Hematopoietic multipotent progenitor cell (in vitro differentiated cells): ENCODE data around the gene VBP1. TPM values are rescaled to one million over a fixed set of nuclear protein-coding genes. Genes with fewer than 3 reads are reported as not detected.
"Not testable (repeated sequence)": the region's sequence is repeated elsewhere in the genome, so short reads cannot be mapped to it uniquely, and the experiment has no call there.

Source experiments
- DNase-seq, 3 donors: peaks; one replicate each; pipeline ENCODE4 v3.0.0-alpha.2; 2011 to 2015; ENCODE audit warnings: low read depth in 2 of 3, low spot score in 2 of 3
- total RNA-seq: library from RNA; depleted of rRNA; stranded (reverse); fragments of >200 nt; gene quantifications from one replicate; pipeline ENCODE4 v1.2.3, GENCODE V29; 2012

VBP1 gene
- total RNA-seq = 8.6 TPM

GRCh38 chrX:155216179-155216939, at the start of gene VBP1:
Gene VBP1 (plus strand): TSS chrX:155216460. CDS start chrX:155216483, 23 bp downstream.
- peak; percentile 54 to 92 (median 91) for DNase-seq

DNA sequence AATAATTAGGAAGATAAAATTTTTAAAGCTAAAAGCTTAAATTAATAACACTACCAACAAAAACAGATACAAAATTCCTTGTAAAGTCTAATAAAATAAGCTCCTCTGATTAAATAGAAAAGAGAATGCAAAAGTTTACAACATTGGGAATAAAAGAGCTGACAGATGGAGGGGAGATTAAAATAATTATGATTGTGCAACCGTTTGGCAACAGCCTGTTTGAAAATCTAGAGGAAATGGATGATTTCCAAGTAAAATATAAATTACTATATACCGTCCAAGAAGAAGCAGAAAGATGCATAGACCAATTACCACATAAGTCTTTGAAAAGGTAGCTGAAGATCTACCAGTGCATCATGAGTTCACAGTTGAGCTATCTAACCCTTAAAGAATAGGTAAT, 46.4 kb upstream of the VBP1 start:
- DNase-seq = no peak

DNA sequence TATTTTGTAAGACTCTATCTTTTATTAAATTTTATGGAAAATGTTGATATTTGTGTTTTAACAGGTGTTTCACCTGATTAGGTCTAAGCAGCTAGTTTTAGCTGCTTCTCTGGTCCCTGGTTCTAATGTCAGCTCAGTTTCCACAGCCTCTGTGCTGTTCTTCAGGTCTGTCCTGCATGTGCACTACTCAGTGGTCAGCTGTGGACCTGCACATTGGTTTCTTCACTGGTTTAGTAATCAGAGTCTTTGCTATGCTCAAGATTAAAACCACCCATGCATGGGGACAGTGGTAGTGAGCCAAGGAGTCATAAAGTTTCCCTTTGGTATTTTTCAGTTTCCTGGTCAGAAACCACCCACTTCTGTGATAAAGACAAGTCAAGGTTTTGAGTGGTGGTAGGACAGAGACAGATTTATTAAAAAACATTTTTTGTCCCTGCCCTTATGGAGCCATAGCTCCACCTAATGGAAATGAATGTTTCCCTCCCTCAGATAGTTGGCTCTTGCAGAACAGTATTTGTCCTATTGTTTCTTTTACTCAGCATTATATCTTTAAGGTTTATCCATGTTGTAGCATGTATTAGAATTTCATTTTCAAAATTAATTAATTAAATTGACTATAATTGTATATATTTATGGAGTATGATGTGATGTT, 36.8 kb upstream of the VBP1 start:
- DNase-seq = no peak

DNA sequence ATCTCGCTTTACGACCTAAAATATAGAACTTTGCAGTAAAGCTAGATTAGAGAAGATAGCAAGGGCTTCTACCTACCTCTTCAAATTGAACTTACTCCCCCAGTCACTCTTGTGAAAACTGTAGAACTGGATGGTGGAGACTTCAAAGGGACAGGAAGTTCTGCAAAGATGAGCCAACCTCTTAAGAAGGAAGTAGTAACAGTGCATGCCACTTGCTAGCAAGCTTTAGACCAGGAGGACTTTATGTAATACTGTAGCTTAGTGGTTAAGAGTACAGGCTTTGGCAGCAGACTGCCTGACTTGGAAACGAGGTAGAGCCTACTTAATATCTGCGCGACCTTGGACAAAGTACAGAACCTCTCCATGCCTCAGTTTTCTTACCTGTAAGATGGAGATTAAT, 27.5 kb upstream of the VBP1 start:
- DNase-seq = peak in 1 of 3 donors; percentile 7

DNA sequence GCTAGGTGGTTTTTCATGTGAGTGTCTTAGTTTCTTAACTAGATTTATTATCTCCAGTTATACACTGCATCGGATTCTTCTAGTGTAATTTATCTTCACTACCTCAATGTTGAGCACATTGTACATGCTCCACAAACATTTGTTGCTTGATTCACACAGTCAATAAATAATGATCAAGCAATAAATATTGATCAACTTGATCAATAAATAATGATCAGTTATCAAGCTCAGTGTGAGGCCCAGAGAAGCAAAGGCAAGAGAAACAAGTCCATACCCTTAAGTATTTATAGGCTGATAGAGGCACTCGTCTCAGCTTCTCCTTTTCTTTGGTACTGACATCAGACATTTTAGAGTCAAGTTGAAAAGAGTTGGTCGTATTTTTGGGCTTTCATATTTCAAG, 5.1 kb upstream of the VBP1 start:
- no peak for DNase-seq

- no peak for DNase-seq
Measured at GRCh38 chrX:155213731-155214130, 2.5 kb upstream of the VBP1 start.

- no peak for DNase-seq
Measured at GRCh38 chrX:155215443-155216178, 649 bp upstream of the VBP1 start.

DNA sequence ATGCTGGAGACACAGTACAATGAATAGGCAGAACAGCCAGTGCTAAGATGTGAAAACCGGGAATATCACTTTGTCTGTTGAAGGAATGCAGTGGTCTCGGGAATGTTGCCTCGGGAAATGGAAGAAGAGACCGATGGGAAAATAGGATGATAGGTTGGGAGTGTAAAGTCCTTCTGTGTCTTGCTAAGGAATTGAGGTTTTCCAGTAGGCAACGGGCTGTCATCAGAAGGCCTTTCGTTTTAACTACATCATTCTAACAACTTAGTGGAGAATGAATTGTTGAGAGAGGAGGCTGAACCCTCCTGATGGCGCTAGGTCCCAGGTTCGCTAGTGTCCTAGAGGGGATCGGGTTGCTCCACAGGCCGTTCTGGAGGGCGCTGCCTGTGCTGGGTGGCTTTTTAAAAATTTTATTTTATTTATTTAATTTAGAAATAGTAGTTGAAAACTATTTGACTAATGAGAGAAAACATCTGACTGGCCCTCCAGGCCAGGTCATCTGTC, 730 bp downstream of the VBP1 start:
- DNase-seq = no peak

- DNase-seq = no peak
Measured at GRCh38 chrX:155218777-155219176, 2.5 kb downstream of the VBP1 start.

DNA sequence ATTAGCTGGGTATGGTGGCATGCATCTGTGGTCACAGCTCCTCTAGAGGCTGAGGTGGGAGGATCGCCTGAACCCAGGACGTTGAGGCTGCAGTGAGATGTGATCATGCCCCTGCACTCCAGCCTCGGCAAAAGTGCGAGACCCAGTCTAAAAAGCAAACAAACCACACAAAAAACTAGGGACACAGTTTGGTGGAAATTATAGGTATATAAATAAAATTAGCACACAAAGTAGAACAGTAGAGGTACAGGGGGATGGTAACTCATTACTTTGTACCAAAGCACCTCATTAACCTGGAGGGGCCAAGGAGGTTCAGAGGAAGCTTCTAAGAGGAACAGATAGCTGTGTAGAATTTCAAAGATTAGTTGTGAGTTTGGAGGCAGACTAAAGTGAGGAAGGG, 5.1 kb downstream of the VBP1 start:
- DNase-seq = no peak

- DNase-seq = not testable (repeated sequence)
Measured at GRCh38 chrX:155223746-155224145, 7.5 kb downstream of the VBP1 start.

- DNase-seq = no peak
Measured at GRCh38 chrX:155225774-155226173, 9.5 kb downstream of the VBP1 start.

DNA sequence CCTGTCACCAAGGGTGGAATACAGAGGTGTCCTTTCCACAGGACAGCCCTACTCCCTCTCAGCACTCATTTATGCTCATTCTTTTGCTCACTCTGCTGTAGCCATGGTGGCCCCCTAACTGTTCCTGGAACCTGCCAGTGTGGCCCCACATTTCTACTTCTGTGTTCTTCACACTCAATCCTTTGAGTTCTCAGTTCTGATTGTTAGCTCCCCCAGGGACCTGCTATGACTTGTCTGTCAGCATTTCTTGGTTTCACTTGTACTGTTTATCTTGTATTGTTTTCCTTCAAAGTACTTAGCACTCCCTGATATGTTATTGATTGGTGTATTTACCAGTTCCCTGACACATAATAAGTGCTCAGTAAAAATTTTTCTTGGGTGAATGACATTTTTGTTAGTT, 14.9 kb downstream of the VBP1 start:
- no peak for DNase-seq

GRCh38 chrX:155235891-155236290, 19.6 kb downstream of the VBP1 start:
- no peak for DNase-seq

DNA sequence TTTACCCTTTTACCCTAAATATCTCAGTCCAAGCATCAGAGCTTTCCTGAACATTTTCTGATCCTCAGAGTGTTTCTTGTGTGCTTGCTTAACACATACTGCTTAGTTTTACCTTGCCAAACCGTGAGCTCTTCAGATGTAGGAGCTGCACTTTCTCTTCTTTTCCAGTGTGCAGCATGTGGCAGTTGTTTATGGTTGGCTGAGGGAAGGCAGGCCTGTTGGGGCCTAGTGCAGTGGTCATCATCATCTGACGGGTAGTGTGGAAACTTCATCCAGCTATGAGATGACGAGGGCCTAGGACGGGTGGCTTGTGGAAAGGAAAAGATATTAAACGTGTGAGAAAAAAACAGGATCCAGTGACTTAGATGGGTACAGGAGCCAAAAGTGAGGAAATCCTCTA, 21.5 kb downstream of the VBP1 start:
- no peak for DNase-seq

- no peak for DNase-seq
Measured at GRCh38 chrX:155242300-155242699, 26.0 kb downstream of the VBP1 start.

DNA sequence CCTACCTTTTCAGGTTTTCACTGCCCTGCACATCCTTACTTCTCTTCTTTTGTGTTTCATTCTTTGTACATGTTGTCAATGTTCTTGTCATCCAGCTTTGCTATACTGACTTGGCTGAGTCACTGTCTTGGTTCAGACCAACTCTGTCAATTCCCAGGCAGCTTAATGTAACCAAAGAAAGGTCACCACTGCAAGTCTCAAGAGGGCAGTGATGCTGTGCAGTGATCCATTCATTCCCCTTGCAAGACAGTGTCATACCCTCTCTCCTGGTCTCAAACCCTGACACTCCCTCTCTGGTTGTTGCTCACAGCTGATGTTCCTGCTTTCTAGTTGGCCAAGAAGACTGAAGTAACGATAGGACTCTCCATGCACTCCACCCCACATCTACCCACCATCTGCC, 30.5 kb downstream of the VBP1 start:
- no peak for DNase-seq

DNA sequence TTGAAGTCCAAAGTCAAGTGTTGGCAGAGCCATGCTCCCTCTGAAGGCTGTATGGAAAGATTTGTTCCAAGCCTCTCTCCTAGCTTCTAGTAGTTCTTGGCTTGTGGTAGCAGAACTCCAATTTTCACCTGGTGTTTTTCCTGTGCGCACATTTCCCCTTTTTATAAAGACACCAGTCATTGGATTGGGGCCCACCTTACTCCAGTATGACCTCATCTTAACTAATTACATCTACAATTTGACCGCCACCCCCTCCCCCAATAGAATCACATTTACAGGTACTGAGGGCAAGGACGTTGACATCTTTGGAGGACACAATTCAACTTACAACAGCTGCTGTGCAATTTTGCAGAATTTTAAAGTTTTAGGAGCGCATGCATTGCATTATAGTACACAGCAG, 31.2 kb downstream of the VBP1 start:
- DNase-seq = no peak

DNA sequence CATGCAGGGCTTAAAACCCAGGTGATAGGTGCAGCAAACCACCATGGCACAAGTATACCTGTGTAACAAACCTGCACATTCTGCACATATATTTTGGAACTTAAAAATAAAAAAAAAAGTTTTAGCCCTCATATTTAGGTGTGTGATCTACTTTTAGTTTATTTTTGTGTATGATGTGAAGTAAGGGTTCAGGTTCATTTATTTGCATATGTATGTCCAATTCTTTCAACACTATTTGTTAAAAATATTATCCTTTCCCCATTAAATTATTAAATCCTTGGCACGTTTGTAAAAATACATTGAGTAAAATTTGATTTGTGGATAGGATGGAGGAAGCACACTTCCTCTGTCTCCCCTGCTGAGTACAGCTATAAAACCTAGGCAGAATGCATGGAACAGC, 35.1 kb downstream of the VBP1 start:
- DNase-seq = no peak

DNA sequence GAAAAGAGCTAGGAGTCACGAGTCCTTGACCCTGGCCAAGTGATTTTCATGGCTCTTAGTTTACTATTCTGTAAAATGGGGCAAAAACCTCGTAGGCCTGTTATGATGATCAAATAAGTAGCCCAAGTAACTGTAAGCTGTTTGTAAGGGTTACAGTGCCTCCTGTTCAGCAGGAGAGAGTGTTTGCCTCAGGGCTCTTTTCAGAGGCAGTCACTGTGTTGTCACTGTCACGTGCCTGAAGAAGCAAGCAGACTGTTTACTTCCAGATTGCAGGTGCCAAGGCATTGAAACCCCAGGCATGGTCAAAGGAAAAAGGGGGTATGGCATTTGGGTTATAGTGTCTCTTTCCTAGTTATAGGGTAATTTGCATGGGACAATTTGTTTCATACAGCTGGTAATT, 43.5 kb downstream of the VBP1 start:
- no peak for DNase-seq

DNA sequence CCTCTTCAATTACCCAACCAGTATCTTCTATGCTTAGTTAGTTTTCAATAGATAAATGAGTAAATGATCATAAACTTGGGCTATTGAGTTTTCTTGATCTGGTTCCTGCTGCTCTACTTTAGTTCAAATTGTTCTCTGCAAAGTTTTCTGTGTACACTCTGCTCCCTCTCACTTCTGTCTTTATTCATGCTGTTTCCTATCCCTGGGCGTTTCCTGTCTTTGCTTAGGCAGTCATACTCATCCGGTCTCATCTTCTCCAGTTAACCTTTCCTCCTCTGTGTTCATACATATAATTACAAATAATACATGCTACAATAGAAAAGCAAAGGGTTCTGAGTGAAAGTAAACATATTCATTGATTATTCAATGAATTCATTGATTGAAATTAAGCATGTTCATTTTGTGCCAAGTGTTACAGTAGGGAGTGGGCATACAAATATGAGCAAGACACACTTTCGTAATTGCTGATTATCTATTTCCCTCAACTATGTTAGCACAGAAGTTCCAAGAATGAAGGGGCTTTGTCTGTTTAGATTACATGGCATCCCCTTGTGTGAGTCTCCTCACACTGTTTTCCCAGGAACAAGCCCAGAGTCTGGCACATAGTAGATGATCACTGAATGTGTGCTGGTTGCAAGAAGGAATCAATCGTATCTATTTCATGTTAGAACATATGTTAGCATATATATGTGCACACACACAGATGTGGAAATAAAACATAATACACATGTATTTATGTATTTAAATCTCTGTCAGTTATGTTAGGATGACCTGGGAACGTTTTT, 46.9 kb downstream of the VBP1 start:
- no peak for DNase-seq
